ENCODE measurements around the gene ZNF804B. TPM values are rescaled to one million over a fixed set of nuclear protein-coding genes. Genes with fewer than 3 reads are reported as not detected.

Gene ZNF804B
- total and polyA plus RNA-seq, 2 of the 4 experiments (the other 2 are of a cell fraction), result not detected

GRCh38 chr7:88759230-88760135 is at the start of gene ZNF804B (continued):
- TF ChIP-seq RCOR1 (IDR thresholded peaks at IDR 0.05; ENCODE audit: insufficient replicate concordance, low read length) (no peak), RAD21 (IDR thresholded peaks at IDR 0.05; ENCODE audit: low read length) (no peak), MAFK (IDR thresholded peaks at IDR 0.05; ENCODE audit: low read depth, low read length) (no peak)

DNA sequence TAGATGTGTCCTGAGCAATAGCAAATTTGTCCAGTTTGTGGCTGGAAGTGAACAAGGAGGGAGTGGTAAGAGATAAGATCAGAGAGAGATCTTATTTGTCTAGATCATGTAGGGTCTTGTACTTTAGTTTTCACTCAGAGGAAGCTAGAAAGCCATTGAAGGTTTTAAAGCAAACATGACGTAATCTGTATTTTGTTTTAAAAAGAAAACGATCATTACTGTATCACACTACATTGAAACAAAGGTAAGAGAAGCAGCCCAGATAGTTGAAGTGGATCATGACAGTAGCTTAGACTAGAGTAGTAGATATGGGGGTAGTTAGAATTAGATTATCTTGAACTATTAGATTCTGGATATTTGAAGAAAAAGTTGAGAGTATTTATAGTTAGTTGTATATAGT is 23.6 kb upstream of the ZNF804B start:
- peaks cover 15% of the 10 kb centered on the region for H3K9me3 ChIP-seq (ENCODE audit: control insufficient read depth, insufficient read depth, low read length)
- H2AK9ac ChIP-seq (replicated peaks; ENCODE audit: low read depth, low read length, poor library complexity), result no peak overlapping the region
- POLR2A ChIA-PET (ENCODE audit: unreplicated experiment), result no interaction called here
- no peaks in the 10 kb centered on the region for H3K36me3 ChIP-seq (ENCODE audit: control insufficient read depth, insufficient read depth, low read length)
- in situ Hi-C loops (cut with MboI; ENCODE audit: low sequenced_read_pairs), result no loop called here
- no peak overlapping the region for H3K27ac ChIP-seq (ENCODE audit: insufficient read depth, low read length)
- H3K4ac ChIP-seq (ENCODE audit: low read depth, low read length), result no peak overlapping the region
- BruUV-seq (replicated peaks), result no TSS peak
- intact Hi-C loops (cut with micrococcal nuclease), result no loop called here
- no peaks in the 10 kb centered on the region for H3K27me3 ChIP-seq (ENCODE audit: control insufficient read depth, insufficient read depth, low read length)
- H3K14ac ChIP-seq (replicated peaks; ENCODE audit: low read depth, low read length), result no peak overlapping the region
- no peak overlapping the region for H3K4me2 ChIP-seq (ENCODE audit: low read depth, low read length)
- no peak overlapping the region for H2BK20ac ChIP-seq (ENCODE audit: low read depth, low read length)
- H3K9me1 ChIP-seq (ENCODE audit: insufficient read depth, low read length), result no peaks in the 10 kb centered on the region
- no peak overlapping the region for H3K4me3 ChIP-seq (ENCODE audit: insufficient read depth, low read depth, low read length)
- CTCF ChIA-PET, result no interaction called here
- no peak overlapping the region for H3K56ac ChIP-seq (ENCODE audit: extremely low read depth, insufficient read depth, low read length)
- ATAC-seq (ENCODE audit: low read depth) (no peak), DNase-seq (no peak)
- H3K79me1 ChIP-seq (ENCODE audit: low read depth in 1 of 2, low read length in 2 of 2), result no peaks in the 10 kb centered on the region
- H3K18ac ChIP-seq (ENCODE audit: low read depth, low read length), result no peak overlapping the region
- no CpG with 5 or more reads among the region's 2 CpGs for WGBS, 2 experiments (ENCODE audit: extremely low coverage in 2 of 2, insufficient read length in 1 of 2)
- dilution Hi-C loops (cut with HindIII; ENCODE audit: low sequenced_read_pairs, unreplicated experiment), result no loop called here
- no peak overlapping the region for H2AFZ ChIP-seq (replicated peaks; ENCODE audit: low read length, poor library complexity)
- H2BK5ac ChIP-seq (ENCODE audit: low read depth, low read length, poor library complexity, severe bottlenecking), result no peak overlapping the region
- no peak overlapping the region for H2AK5ac ChIP-seq (ENCODE audit: low read depth, low read length)
- no peak overlapping the region for H4K91ac ChIP-seq (ENCODE audit: insufficient read depth, low read depth, low read length)
- no peak overlapping the region for H2BK15ac ChIP-seq (ENCODE audit: low read depth, low read length)
- no peak overlapping the region for H3K23ac ChIP-seq (ENCODE audit: low read depth, low read length)
- no peak for TF ChIP-seq SMC3 (IDR thresholded peaks at IDR 0.05; ENCODE audit: low read depth, low read length)
- no peak for TF ChIP-seq USF2 (IDR thresholded peaks at IDR 0.05; ENCODE audit: low read depth, low read length)
- TF ChIP-seq, protein P1, sequence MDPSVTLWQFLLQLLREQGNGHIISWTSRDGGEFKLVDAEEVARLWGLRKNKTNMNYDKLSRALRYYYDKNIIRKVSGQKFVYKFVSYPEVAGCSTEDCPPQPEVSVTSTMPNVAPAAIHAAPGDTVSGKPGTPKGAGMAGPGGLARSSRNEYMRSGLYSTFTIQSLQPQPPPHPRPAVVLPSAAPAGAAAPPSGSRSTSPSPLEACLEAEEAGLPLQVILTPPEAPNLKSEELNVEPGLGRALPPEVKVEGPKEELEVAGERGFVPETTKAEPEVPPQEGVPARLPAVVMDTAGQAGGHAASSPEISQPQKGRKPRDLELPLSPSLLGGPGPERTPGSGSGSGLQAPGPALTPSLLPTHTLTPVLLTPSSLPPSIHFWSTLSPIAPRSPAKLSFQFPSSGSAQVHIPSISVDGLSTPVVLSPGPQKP (IDR thresholded peaks at IDR 0.05; ENCODE audit: borderline replicate concordance, low read depth, low read length), result no peak
- no peak for TF ChIP-seq MXI1 (IDR thresholded peaks at IDR 0.05; ENCODE audit: borderline replicate concordance, low read depth, low read length)
- no peak overlapping the region for H4K8ac ChIP-seq (ENCODE audit: low read depth in 2 of 2, low read length in 2 of 2)
- no peaks in the 10 kb centered on the region for H3K4me1 ChIP-seq (ENCODE audit: control insufficient read depth, insufficient read depth, low read length)
- H3K9ac ChIP-seq (ENCODE audit: low read depth, low read length), result no peak overlapping the region
- no peak overlapping the region for H2BK120ac ChIP-seq (ENCODE audit: low read depth, low read length)
- H4K5ac ChIP-seq (ENCODE audit: low read depth, low read length), result no peak overlapping the region
- no peaks in the 10 kb centered on the region for H4K20me1 ChIP-seq (ENCODE audit: insufficient read depth, low read length)
